Measurements from ENCODE around the gene EYA2. TPM values are rescaled to one million over a fixed set of nuclear protein-coding genes. Genes with fewer than 3 reads are reported as not detected.

EYA2 gene
- total RNA-seq, 1 experiment from 2014 or later = 0.74 TPM

GRCh38 chr20:47102629-47103028, 208.0 kb downstream of the EYA2 start:
- Histone ChIP-seq H3K9me3 (ENCODE audit: control insufficient read depth, low read depth, low read length) (no peaks in the 10 kb centered on the region), H3K4ac (ENCODE audit: low read depth, low read length) (no peak overlapping the region), H3K4me1 (ENCODE audit: insufficient read depth, low read length) (no peaks in the 10 kb centered on the region), H2BK20ac (ENCODE audit: low read depth, low read length, poor library complexity, severe bottlenecking) (no peak overlapping the region), H2BK120ac (ENCODE audit: low read depth, low read length, poor library complexity, severe bottlenecking) (no peak overlapping the region), H3K79me2 (ENCODE audit: insufficient read depth, low read length) (no peaks in the 10 kb centered on the region), H4K91ac (ENCODE audit: insufficient read length, low read depth, low read length) (no peak overlapping the region), H3K23me2 (ENCODE audit: insufficient read length, low read depth, low read length, poor library complexity, severe bottlenecking) (no peaks in the 10 kb centered on the region), H3K27ac (ENCODE audit: insufficient read length, low read depth, low read length) (no peak overlapping the region), H3K9ac (ENCODE audit: extremely low read depth, insufficient read length, low read length) (no peak overlapping the region), H2AK5ac (ENCODE audit: insufficient read length, low read length) (no peak overlapping the region), H3K23ac (ENCODE audit: insufficient read length, low read depth, low read length) (no peak overlapping the region), H3K27me3 (ENCODE audit: insufficient read depth, low read length) (no peaks in the 10 kb centered on the region), H2BK5ac (ENCODE audit: insufficient read length, low read length) (no peak overlapping the region), H2BK15ac (ENCODE audit: low read depth, low read length) (no peak overlapping the region), H4K20me1 (ENCODE audit: control insufficient read depth, insufficient read depth, insufficient read length) (no peaks in the 10 kb centered on the region), H3T11ph (ENCODE audit: low read length) (no peak overlapping the region), H3K14ac (ENCODE audit: insufficient read depth, low read length) (no peak overlapping the region), H3K4me2 (ENCODE audit: insufficient read depth, insufficient read length, low read length) (no peak overlapping the region), H4K8ac (replicated peaks; ENCODE audit: insufficient read length, low read depth, low read length) (no peak overlapping the region), H3K56ac (ENCODE audit: insufficient read length, low read depth, low read length) (no peak overlapping the region), H3K18ac (ENCODE audit: insufficient read length, low read depth, low read length) (no peak overlapping the region), H3K79me1 (ENCODE audit: insufficient read depth, low read depth, low read length, poor library complexity, severe bottlenecking) (no peaks in the 10 kb centered on the region), H4K5ac (ENCODE audit: insufficient read length, low read depth, low read length) (no peak overlapping the region), H2AFZ (ENCODE audit: low read length) (no peak overlapping the region), H2BK12ac (ENCODE audit: insufficient read length, low read depth, low read length) (no peak overlapping the region)
- TF ChIP-seq CTCF (conservative IDR thresholded peaks at IDR 0.05) = no peak
- H3K27ac Mint-ChIP-seq = no peak overlapping the region
- no peak overlapping the region for H3K4me3 Mint-ChIP-seq
- no CpG with 5 or more reads among the region's 2 CpGs for WGBS (ENCODE audit: extremely low coverage, insufficient read length, low lambda C conversion rate)
- DNase-seq = no peak
- H3K36me3 Mint-ChIP-seq (ENCODE audit: insufficient read depth in 1 of 3, low read depth in 3 of 3) = peaks cover 0 to 3% (median 0%) of the 10 kb centered on the region in 3 experiments; a peak in 2 of 7 replicates
- H3K27me3 Mint-ChIP-seq (ENCODE audit: low read depth) = peaks cover 4% of the 10 kb centered on the region; the same call in 1 of the 2 replicates
- H3K9me3 Mint-ChIP-seq = peaks cover 11 to 15% of the 10 kb centered on the region in 2 experiments; a peak in 3 of 5 replicates
- H3K4me1 Mint-ChIP-seq = peaks cover 0 to 8% of the 10 kb centered on the region in 2 experiments; a peak in 3 of 4 replicates
